ENCODE data around the gene NANOS3. TPM values are rescaled to one million over a fixed set of nuclear protein-coding genes. Genes with fewer than 3 reads are reported as not detected.
"Not testable (repeated sequence)": the region's sequence is repeated elsewhere in the genome, so short reads cannot be mapped to it uniquely, and the experiment has no call there.

The NANOS3 gene
- total RNA-seq, 1 donor from 2014 or later = not detected

DNA sequence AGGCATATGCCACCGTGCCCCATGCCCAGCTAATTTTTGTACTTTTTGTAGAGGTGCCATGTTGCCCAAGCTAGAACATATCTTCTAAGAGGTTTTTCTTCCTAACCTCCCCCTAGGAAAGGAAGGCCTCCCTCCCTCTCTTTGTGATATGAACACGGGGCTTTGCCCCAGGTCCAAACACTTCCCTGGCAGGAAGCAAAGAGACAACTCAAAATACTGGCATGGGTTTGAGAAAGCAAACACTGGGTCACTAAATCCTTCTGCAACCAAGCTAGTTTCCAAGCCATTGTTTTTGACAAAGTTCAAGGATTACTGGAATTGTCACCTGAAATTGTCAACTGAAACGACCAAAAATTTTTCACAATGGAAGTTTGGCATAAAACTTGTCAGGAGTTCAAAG is 37.8 kb downstream of the NANOS3 start:
- ATAC-seq (peak; percentile 61), DNase-seq (ENCODE audit: low spot score) (no peak)

- peak; percentile 94 for ATAC-seq
- DNase-seq (ENCODE audit: low spot score) = peak; percentile 92
Measured at GRCh38 chr19:13917888-13918406, 41.0 kb downstream of the NANOS3 start.

GRCh38 chr19:13918726-13919411 is 41.9 kb downstream of the NANOS3 start:
- DNase-seq (ENCODE audit: low spot score) (no peak), ATAC-seq (no peak)

DNA sequence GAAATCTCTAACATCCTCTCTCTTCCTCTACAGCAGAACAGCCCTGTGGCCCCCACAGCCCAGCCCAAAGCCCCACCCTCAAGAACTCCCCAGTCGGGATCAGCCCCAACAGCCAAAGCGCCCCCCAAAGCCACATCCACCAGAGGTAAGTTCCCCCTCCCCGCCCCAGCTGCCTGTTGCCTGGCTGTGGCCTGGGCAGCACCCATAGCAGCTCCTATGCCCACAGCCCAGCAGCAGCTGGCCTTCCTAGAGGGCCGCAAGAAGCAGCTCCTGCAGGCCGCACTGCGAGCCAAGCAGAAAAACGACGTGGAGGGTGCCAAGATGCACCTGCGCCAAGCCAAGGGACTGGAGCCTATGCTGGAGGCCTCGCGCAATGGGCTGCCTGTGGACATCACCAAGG is 43.6 kb downstream of the NANOS3 start:
- ATAC-seq (no peak), DNase-seq (ENCODE audit: low spot score) (no peak)

GRCh38 chr19:13920940-13921747 is 44.2 kb downstream of the NANOS3 start:
- ATAC-seq (peak; percentile 28), DNase-seq (ENCODE audit: low spot score) (no peak)

DNA sequence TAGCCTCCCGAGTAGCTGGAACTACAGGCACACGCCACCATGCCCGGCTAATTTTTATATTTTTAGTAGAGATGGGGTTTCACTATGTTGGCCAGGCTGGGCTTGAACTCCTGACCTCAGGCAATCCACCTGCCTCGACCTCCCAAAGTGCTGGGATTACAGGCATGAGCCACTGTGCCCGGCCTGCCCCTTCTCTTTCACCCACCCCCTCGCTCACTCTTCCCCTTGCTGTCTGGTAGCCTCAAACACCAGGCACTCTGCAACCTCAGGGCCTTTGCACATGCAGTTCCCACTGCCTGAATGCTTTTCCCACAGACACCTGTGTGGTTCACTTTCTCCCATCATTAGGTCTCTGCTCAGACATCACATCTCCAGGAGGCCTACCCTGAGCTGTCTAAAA is 45.2 kb downstream of the NANOS3 start:
- not testable (repeated sequence) for ATAC-seq; DNase-seq (ENCODE audit: low spot score)

DNA sequence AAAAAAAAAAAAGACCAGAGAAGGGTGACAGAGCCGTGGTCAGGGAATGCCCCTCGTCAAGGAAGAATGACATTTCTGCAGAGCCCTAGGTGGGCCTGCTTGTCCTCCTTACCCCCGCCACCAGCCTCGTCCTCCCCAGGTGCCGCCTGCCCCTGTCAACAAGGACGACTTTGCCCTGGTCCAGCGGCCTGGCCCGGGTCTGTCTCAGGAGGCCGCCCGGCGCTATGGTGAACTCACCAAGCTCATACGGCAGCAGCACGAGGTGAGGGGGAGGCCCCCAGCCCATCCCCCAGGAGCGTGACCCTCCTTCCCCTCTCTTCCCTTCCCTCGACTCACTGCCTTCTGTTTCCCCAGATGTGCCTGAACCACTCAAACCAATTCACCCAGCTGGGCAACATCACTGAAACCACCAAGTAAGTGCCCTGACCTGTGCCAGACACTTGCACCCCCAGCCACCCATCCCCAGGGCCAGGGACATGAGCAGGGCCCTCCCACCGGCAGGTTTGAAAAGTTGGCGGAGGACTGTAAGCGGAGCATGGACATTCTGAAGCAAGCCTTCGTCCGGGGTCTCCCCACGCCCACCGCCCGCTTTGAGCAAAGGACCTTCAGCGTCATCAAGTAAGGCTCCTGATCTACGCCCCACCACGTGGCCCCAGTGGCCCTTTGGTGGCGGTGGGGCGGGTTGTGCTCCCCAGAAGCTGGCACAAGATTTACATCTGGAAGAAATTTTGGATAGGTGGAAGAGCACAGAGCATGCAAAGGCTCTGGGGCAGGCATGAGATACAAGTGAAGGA is 46.5 kb downstream of the NANOS3 start:
- DNase-seq (ENCODE audit: low spot score) = no peak
- ATAC-seq = no peak

- ATAC-seq (no peak), DNase-seq (ENCODE audit: low spot score) (no peak)
Measured at GRCh38 chr19:13926010-13926409, 49.1 kb downstream of the NANOS3 start.

DNA sequence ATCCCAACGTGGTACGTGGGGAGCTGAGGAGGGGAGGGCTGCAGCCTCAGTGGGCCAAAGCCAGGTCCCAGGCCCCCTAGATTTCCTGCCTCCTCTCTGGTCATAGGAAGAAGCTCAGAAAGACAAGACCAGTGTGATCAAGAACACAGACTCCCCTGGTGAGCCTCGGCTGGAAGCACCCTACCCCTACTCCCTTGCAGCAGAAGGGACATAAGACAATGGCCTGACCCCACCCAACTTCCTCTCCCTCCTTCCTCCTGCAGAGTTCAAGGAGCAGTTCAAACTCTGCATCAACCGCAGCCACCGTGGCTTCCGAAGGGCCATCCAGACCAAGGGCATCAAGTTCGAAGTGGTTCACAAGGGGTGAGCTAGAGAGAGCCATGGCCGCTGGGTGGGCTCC is 49.8 kb downstream of the NANOS3 start:
- no peak for DNase-seq (ENCODE audit: low spot score)
- ATAC-seq = peak; percentile 49

GRCh38 chr19:13929340-13929739 is 52.4 kb downstream of the NANOS3 start:
- ATAC-seq = no peak

GRCh38 chr19:13929956-13930355 is 53.0 kb downstream of the NANOS3 start:
- no peak for DNase-seq (ENCODE audit: low spot score)
- no peak for ATAC-seq

More at GRCh38 chr19:13929340-13929739, 52.4 kb downstream of the NANOS3 start:
- DNase-seq (ENCODE audit: low spot score) = no peak

Other genes starting within 250 kb of the NANOS3 start
- 32.2 TPM for gene MRI1, start 112.6 kb upstream of the NANOS3 start, total RNA-seq
- gene C19orf53, start 102.7 kb upstream of the NANOS3 start, total RNA-seq = 35.6 TPM
- 1.5 TPM for gene ZSWIM4, start 81.7 kb upstream of the NANOS3 start, total RNA-seq
- gene BRME1, start 29.0 kb downstream of the NANOS3 start, total RNA-seq = 1.3 TPM
- gene CC2D1A, start 29.1 kb downstream of the NANOS3 start, total RNA-seq = 24.9 TPM
- gene PODNL1, start 61.3 kb downstream of the NANOS3 start, total RNA-seq = not detected
- 11.4 TPM for gene DCAF15, start 75.4 kb downstream of the NANOS3 start, total RNA-seq
- 7.0 TPM for gene RFX1, start 129.2 kb downstream of the NANOS3 start, total RNA-seq
- gene RLN3, start 151.0 kb downstream of the NANOS3 start, total RNA-seq = not detected
- 1.4 TPM for gene IL27RA, start 154.6 kb downstream of the NANOS3 start, total RNA-seq
- gene PALM3, start 184.9 kb downstream of the NANOS3 start, total RNA-seq = 42.7 TPM
- gene MISP3, start 195.7 kb downstream of the NANOS3 start, total RNA-seq = 15.2 TPM
- gene C19orf67, start 208.6 kb downstream of the NANOS3 start, total RNA-seq = not detected
- gene SAMD1, start 213.6 kb downstream of the NANOS3 start, total RNA-seq = 19.1 TPM
- 78.4 TPM for gene PRKACA, start 240.6 kb downstream of the NANOS3 start, total RNA-seq

All from left lobe of liver (tissue), 2 donors.